B cell (primary cell): ENCODE measurements around the gene NR3C2. TPM values are rescaled to one million over a fixed set of nuclear protein-coding genes. Genes with fewer than 3 reads are reported as not detected.

Source experiments
- ATAC-seq: fragments of 200-7000 bp; cut with Tn5 transposase; one replicate; pipeline ENCODE4 v1.10.0; 2021; ENCODE audit warnings: low read depth, mild to moderate bottlenecking, moderate number of reproducible peaks, moderate library complexity
- CTCF ChIA-PET: fragments of 350-600 bp; sonication (Branson Sonifier 250); formaldehyde crosslinking; loops from one replicate; lab custom pipeline; 2021; ENCODE audit warnings: antibody characterized with exemption, inconsistent platforms; lab: Charles Lee
- POLR2A ChIA-PET: fragments of 350-600 bp; sonication (Branson Sonifier 250); formaldehyde crosslinking; loops from one replicate; lab custom pipeline; 2021; ENCODE audit warnings: antibody characterized with exemption; lab: Charles Lee
- DNase-seq: peaks from one replicate; pipeline ENCODE4 v3.0.0; 2013
- H2AFZ ChIP-seq: 2 replicates; pipeline ENCODE4 v1.6.1; 2012; ENCODE audit warnings: mild to moderate bottlenecking, low read depth, low read length; ENCODE audit not compliant: insufficient read depth, poor library complexity, severe bottlenecking
- H3K27ac ChIP-seq, 2 donors: 1 replicate in 1 of 2; 2 replicates in 1 of 2; pipeline ENCODE4 v1.5.1; 2012 to 2013; ENCODE audit warnings: low read length in 2 of 2, mild to moderate bottlenecking in 2 of 2, moderate library complexity in 1 of 2
- H3K27me3 ChIP-seq, 4 experiments: fragments of 200-600 bp in 1 of 4; sonication (generic) in 1 of 4; replicated peaks in 1 of 4; 1 replicate in 2 of 4; 2 replicates in 2 of 4; pipeline versions ENCODE4 v1.6.1 to v1.7.0; 2013 to 2016; ENCODE audit warnings: low read length in 3 of 4, mild to moderate bottlenecking in 2 of 4, mixed read lengths in 1 of 4, moderate library complexity in 1 of 4; ENCODE audit not compliant: insufficient read depth in 4 of 4, control insufficient read depth in 3 of 4; ENCODE audit errors: control extremely low read depth in 1 of 4
- H3K36me3 ChIP-seq, 2 experiments: replicated peaks in 1 of 2; 1 replicate in 1 of 2; 2 replicates in 1 of 2; pipeline versions ENCODE4 v1.6.1 to v1.7.1; 2013; ENCODE audit warnings: low read length in 1 of 2; ENCODE audit not compliant: insufficient read depth in 2 of 2, control insufficient read depth in 1 of 2; ENCODE audit errors: control extremely low read depth in 1 of 2, extremely low read depth in 1 of 2
- H3K4me1 ChIP-seq, 2 donors: fragments of 200-600 bp in 1 of 2; sonication (generic) in 1 of 2; 1 replicate in 1 of 2; 2 replicates in 1 of 2; pipeline versions ENCODE4 v1.5.1 to v1.6.1; 2013 to 2017; ENCODE audit warnings: low read length in 2 of 2; ENCODE audit not compliant: control insufficient read depth in 2 of 2, insufficient read depth in 2 of 2
- H3K4me2 ChIP-seq: replicated peaks from 2 replicates; pipeline ENCODE3; 2012; ENCODE audit warnings: mild to moderate bottlenecking, low read depth, low read length; ENCODE audit not compliant: poor library complexity, severe bottlenecking
- H3K4me3 ChIP-seq, 5 experiments: fragments of 200-600 bp in 1 of 5; sonication (generic) in 1 of 5; 1 replicate in 3 of 5; 2 replicates in 2 of 5; pipeline versions ENCODE4 v1.5.1 to v1.7.0; 2011 to 2016; ENCODE audit warnings: low read length in 4 of 5, mild to moderate bottlenecking in 4 of 5, low read depth in 2 of 5, control low read depth in 1 of 5, moderate library complexity in 1 of 5; ENCODE audit not compliant: insufficient read depth in 1 of 5; ENCODE audit errors: control extremely low read depth in 1 of 5, extremely low read depth in 1 of 5
- H3K79me2 ChIP-seq: fragments of 200-600 bp; sonication (generic); one replicate; pipeline ENCODE4 v1.6.0; 2016; ENCODE audit warnings: low read length; ENCODE audit not compliant: control insufficient read depth, insufficient read depth
- H3K9ac ChIP-seq: fragments of 200-600 bp; sonication (generic); 2 replicates; pipeline ENCODE4 v1.6.1; 2017; ENCODE audit warnings: mild to moderate bottlenecking, low read length, moderate library complexity
- H3K9me3 ChIP-seq, 3 donors: one replicate each; pipeline versions ENCODE4 v1.6.1 to v1.7.1; 2013; ENCODE audit warnings: low read length in 2 of 3; ENCODE audit not compliant: control insufficient read depth in 2 of 3, insufficient read depth in 1 of 3; ENCODE audit errors: control extremely low read depth in 1 of 3
- H4K20me1 ChIP-seq: 2 replicates; pipeline ENCODE4 v1.6.0; 2012; ENCODE audit warnings: mild to moderate bottlenecking, low read length; ENCODE audit not compliant: insufficient read depth, control insufficient read depth, poor library complexity, severe bottlenecking
- H3K27ac Mint-ChIP-seq: one replicate; pipeline ENCODE4 v1.8.0; 2021; ENCODE audit warnings: mixed read lengths
- H3K27me3 Mint-ChIP-seq: one replicate; pipeline ENCODE4 v1.8.0; 2021; ENCODE audit warnings: mixed read lengths
- H3K4me1 Mint-ChIP-seq: one replicate; pipeline ENCODE4 v1.8.0; 2021; ENCODE audit warnings: mixed read lengths
- H3K4me3 Mint-ChIP-seq: one replicate; pipeline ENCODE4 v1.8.0; 2021; ENCODE audit warnings: mixed read lengths
- H3K9me3 Mint-ChIP-seq: one replicate; pipeline ENCODE4 v1.8.0; 2022; ENCODE audit warnings: mixed read lengths; ENCODE audit not compliant: insufficient read depth
- EZH2 ChIP-seq: IDR thresholded peaks from 2 replicates; pipeline ENCODE4 v1.6.1; 2012; ENCODE audit warnings: borderline replicate concordance, low read depth, mild to moderate bottlenecking, moderate library complexity, low read length; ENCODE audit not compliant: insufficient read depth, poor library complexity, severe bottlenecking
- WGBS: methylation state at CpG from one replicate; pipeline ENCODE4 v1.1.5; 2013; ENCODE audit warnings: missing lambda C conversion rate; ENCODE audit not compliant: insufficient coverage; 5-methylcytosine and 5-hydroxymethylcytosine counted together
- intact Hi-C: fragments of 100-400 bp; cut with micrococcal nuclease; formaldehyde crosslinking; loops from one replicate; pipeline ENCODE4 v1.10.0; 2022
- polyA plus RNA-seq: library from polyadenylated mRNA; depleted of rRNA; stranded (reverse); fragments of >200 nt; gene quantifications from 2 replicates; pipeline ENCODE4 v1.2.3, GENCODE V29; 2012
- total RNA-seq, 2 donors: library from RNA; stranded (reverse); fragments of 120-200 nt in 1 of 2; gene quantifications; 1 replicate in 1 of 2; 2 replicates in 1 of 2; pipeline versions ENCODE4 v1.2.3 to v1.2.4, GENCODE V29; 2013 to 2022
- TF ChIP-seq, protein P1 (sequence below): fragments of 200-600 bp; IDR thresholded peaks from one replicate; pipeline ENCODE4 v1.8.0; 2022; ENCODE audit warnings: antibody characterized with exemption, mild to moderate bottlenecking

The NR3C2 gene
- total and polyA plus RNA-seq, 2 donors (not counting 1 experiment from before 2014, with no cell fraction given), result 6.7 to 19.3 TPM

DNA sequence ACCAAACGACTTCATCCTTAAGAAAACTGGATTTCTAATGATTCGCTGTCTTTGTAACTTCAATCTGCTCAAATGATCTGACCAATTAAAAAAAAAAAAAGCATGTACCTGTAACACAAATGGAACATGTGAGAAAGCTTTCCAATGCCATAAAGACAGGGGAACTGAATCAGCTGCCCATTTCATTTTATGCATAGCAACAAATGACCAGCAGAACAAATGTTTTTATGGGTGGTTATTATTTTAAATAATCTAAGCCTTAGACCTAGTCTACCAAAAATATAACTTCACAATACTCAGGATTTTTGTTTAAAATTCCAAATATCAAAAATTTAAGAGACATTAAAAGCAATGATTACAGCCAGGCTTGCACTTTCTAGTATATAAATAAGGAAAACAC, 145.7 kb downstream of the NR3C2 start:
- no peak for DNase-seq
- H3K79me2 ChIP-seq, result no peaks in the 10 kb centered on the region
- no peaks in the 10 kb centered on the region for H3K9me3 Mint-ChIP-seq
- no peak for ATAC-seq
- H3K27me3 Mint-ChIP-seq, result no peaks in the 10 kb centered on the region
- ChIA-PET POLR2A (no interaction called here), CTCF (no interaction called here)
- no peak overlapping the region for H3K27ac ChIP-seq
- no peak overlapping the region for H3K27ac Mint-ChIP-seq
- no peak overlapping the region for H3K4me2 ChIP-seq
- WGBS, result no CpG with 5 or more reads among the region's 2 CpGs
- H3K4me1 Mint-ChIP-seq, result peaks cover 6% of the 10 kb centered on the region
- no peaks in the 10 kb centered on the region for H4K20me1 ChIP-seq
- peaks cover 0 to 17% (median 4%) of the 10 kb centered on the region in 3 donors for H3K9me3 ChIP-seq
- no peak overlapping the region for H3K4me3 Mint-ChIP-seq
- H3K9ac ChIP-seq, result no peak overlapping the region
- no peaks in the 10 kb centered on the region for H3K36me3 ChIP-seq
- no peak overlapping the region for H2AFZ ChIP-seq
- no peak for TF ChIP-seq EZH2
- TF ChIP-seq, protein P1, sequence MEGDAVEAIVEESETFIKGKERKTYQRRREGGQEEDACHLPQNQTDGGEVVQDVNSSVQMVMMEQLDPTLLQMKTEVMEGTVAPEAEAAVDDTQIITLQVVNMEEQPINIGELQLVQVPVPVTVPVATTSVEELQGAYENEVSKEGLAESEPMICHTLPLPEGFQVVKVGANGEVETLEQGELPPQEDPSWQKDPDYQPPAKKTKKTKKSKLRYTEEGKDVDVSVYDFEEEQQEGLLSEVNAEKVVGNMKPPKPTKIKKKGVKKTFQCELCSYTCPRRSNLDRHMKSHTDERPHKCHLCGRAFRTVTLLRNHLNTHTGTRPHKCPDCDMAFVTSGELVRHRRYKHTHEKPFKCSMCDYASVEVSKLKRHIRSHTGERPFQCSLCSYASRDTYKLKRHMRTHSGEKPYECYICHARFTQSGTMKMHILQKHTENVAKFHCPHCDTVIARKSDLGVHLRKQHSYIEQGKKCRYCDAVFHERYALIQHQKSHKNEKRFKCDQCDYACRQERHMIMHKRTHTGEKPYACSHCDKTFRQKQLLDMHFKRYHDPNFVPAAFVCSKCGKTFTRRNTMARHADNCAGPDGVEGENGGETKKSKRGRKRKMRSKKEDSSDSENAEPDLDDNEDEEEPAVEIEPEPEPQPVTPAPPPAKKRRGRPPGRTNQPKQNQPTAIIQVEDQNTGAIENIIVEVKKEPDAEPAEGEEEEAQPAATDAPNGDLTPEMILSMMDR, result no peak
- intact Hi-C loops, result no loop called here
- H3K4me1 ChIP-seq, result no peaks in the 10 kb centered on the region
- H3K4me3 ChIP-seq, result no peak overlapping the region
- no peaks in the 10 kb centered on the region for H3K27me3 ChIP-seq

DNA sequence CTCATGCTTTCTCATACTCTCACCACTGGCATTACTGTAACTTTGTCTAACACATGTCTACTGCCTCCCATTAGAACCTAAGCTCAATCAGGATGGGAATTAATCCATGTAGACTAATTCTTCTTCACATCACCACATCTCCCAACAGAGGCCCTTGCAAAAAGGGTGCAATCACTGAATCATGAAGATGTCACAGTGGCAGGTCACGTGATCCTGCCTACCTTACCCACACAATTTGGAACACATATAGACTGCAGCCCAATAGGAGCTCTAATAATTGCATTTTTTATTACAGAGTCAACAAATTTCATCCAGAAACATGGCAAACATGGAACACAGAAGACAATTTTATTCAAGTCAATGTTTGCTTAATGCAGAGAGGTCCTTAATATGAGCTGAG, 146.6 kb downstream of the NR3C2 start:
- intact Hi-C loops, result no loop called here
- no peaks in the 10 kb centered on the region for H3K79me2 ChIP-seq
- no peaks in the 10 kb centered on the region for H3K27me3 ChIP-seq
- no peak for ATAC-seq
- no peak overlapping the region for H3K4me3 ChIP-seq
- Mint-ChIP-seq H3K27me3 (no peaks in the 10 kb centered on the region), H3K4me1 (peaks cover 6% of the 10 kb centered on the region), H3K4me3 (no peak overlapping the region), H3K9me3 (no peaks in the 10 kb centered on the region), H3K27ac (no peak overlapping the region)
- no peaks in the 10 kb centered on the region for H3K36me3 ChIP-seq
- CTCF ChIA-PET, result no interaction called here
- no peak overlapping the region for H3K27ac ChIP-seq
- no peak overlapping the region for H2AFZ ChIP-seq
- no peak overlapping the region for H3K4me2 ChIP-seq
- no peak for TF ChIP-seq EZH2
- TF ChIP-seq, protein P1, result no peak
- POLR2A ChIA-PET, result interaction anchor here (0.7 kb wide), 1 partner anchor 15 kb away, joined by 8 read pairs; no protein-coding TSS in a partner anchor
- 50% methylated on average over 1 of the region's 1 CpG for WGBS
- H3K4me1 ChIP-seq, result no peaks in the 10 kb centered on the region
- no peaks in the 10 kb centered on the region for H4K20me1 ChIP-seq
- peaks cover 0 to 15% (median 4%) of the 10 kb centered on the region in 3 donors for H3K9me3 ChIP-seq
- H3K9ac ChIP-seq, result no peak overlapping the region
- no peak for DNase-seq
